ENCODE data around the gene TP53AIP1.

The TP53AIP1 gene

DNA sequence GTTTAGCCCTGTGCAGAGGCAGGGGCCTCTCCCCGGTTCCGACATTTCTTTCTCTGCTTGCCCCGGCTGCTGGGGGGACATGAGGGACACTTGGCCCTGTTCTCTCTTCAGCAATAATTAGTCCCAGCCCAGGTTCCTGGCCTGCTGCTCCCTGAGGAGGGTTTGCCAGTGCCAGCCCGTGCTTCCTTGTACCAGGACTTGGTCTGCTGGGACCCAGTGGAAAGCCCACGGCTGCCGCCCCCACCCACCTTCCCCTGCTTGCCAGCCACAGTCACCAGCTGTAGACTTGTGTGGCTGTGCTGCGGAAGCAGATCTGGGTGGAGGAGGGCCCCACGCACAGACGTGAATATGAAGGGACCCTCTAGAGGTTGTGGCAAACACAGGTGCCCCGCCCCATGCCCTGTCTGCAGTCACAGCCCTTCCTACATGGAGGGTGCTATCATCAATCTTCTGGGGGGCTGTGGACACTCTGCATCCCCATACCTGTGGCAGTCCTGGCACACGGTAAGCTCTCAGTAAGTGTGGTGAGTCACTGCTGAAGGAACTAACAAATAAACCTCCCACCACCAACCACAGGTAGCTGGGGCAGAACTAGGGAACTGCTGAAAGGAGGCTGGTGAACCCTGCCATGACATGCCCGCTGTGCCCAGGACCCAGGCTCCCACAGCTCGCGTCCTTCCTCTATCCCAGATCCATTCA, 949 bp downstream of the TP53AIP1 start:
- no peak for TF ChIP-seq FOXM1 (IDR thresholded peaks at IDR 0.05; ENCODE audit: borderline replicate concordance)
- no peak for TF ChIP-seq LEF1 (IDR thresholded peaks at IDR 0.05; ENCODE audit: borderline replicate concordance)
- TF ChIP-seq HDGF (IDR thresholded peaks at IDR 0.05; ENCODE audit: borderline replicate concordance) = no peak
- TF ChIP-seq SUZ12 (IDR thresholded peaks at IDR 0.05) = no peak
- no peak for TF ChIP-seq NFRKB (IDR thresholded peaks at IDR 0.05)
- no peak for TF ChIP-seq BHLHE40 (IDR thresholded peaks at IDR 0.05; ENCODE audit: borderline replicate concordance)
- TF ChIP-seq, protein P1, sequence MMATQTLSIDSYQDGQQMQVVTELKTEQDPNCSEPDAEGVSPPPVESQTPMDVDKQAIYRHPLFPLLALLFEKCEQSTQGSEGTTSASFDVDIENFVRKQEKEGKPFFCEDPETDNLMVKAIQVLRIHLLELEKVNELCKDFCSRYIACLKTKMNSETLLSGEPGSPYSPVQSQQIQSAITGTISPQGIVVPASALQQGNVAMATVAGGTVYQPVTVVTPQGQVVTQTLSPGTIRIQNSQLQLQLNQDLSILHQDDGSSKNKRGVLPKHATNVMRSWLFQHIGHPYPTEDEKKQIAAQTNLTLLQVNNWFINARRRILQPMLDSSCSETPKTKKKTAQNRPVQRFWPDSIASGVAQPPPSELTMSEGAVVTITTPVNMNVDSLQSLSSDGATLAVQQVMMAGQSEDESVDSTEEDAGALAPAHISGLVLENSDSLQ (IDR thresholded peaks at IDR 0.05) = no peak
- no peak for TF ChIP-seq SP1 (IDR thresholded peaks at IDR 0.05)
- TF ChIP-seq CTBP1 (IDR thresholded peaks at IDR 0.05; ENCODE audit: borderline replicate concordance) = no peak
- no peak for TF ChIP-seq FOXK2 (IDR thresholded peaks at IDR 0.05)
- no peak for TF ChIP-seq TARDBP (IDR thresholded peaks at IDR 0.05)
- TF ChIP-seq ZNF384 (IDR thresholded peaks at IDR 0.05) = no peak
- POLR2A ChIA-PET = no interaction called here
- no peak for DNase-seq (ENCODE audit: extremely low spot score)
- CTCF ChIA-PET = interaction anchor here (0.6 to 1.2 kb wide), 3 partner anchors 15 to 222 kb away, joined by 3 read pairs; no protein-coding TSS in a partner anchor

DNA sequence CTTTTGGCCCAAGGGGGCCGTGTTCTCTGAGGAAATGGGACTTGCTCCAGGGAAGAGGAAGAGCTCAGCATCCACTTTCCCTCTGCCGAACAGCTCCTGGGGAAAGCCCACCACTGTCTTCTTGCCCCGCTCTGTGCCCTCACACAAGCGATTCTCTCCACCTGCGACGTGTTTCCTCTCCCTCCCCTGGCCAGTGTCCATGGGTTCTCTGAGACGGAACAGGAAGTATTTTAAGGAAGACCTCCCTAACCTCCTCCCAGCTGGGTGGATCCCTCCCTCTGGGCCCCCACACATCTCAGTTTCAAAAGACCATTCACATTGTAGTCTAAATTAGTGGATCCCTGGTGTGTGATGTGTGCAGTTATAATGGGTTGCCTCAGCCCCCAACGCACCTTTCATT, 1.6 kb downstream of the TP53AIP1 start:
- CTCF ChIA-PET = interaction anchor here (0.6 to 1.2 kb wide), 2 partner anchors 55 to 222 kb away, joined by 3 read pairs; no protein-coding TSS in a partner anchor
- POLR2A ChIA-PET = no interaction called here
- DNase-seq (ENCODE audit: extremely low spot score) = no peak
- no peak for TF ChIP-seq FOXA1 (IDR thresholded peaks at IDR 0.05)

DNA sequence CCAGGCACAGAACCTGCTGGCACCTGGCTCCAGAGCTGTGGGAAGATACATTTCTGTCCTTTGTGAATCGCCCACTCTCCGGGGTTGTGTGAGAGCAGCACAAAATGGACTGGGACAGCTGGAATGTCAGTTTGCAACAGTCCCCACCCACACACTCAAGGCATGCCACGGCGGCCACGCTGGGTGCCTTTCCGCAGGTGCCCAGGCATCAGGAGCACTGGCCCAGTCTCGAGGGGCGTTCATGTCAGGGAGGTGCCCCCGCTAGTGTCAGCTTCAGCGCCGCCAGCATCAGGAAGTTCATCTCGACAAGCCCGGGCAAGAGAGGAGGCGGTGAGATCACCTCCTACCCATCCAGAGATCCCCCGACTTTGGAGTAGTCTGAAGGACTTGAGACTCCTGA, 2.1 kb downstream of the TP53AIP1 start:
- CTCF ChIA-PET = no interaction called here
- POLR2A ChIA-PET = no interaction called here
- TF ChIP-seq ELF4 (IDR thresholded peaks at IDR 0.05) = no peak
- no peak for TF ChIP-seq FOXK2 (IDR thresholded peaks at IDR 0.05)
- no peak for TF ChIP-seq FOXA1 (IDR thresholded peaks at IDR 0.05)
- DNase-seq (ENCODE audit: extremely low spot score) = no peak

DNA sequence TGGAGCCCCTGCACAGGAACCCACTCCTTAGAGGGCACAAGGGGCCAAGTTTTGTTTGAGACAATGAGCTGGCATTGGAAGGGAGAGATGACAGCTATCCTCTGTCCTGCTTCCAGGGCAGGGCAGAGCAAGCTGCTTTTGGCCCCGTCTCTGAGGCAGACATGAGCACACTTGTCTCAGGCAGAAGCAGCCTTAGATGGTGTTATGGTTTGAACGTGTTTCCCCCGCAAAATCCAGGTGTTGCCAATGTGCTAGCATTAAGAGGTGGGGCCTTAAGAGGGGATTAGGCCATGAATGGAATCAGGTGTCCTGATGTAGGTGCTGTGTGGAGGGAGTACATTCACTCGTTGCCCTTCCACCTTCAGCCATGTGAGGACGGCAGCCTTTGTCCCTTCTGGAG, 2.5 kb downstream of the TP53AIP1 start:
- CTCF ChIA-PET = interaction anchor here (1.2 kb wide), 1 partner anchor 8 kb away, joined by 4 read pairs; no protein-coding TSS in a partner anchor

DNA sequence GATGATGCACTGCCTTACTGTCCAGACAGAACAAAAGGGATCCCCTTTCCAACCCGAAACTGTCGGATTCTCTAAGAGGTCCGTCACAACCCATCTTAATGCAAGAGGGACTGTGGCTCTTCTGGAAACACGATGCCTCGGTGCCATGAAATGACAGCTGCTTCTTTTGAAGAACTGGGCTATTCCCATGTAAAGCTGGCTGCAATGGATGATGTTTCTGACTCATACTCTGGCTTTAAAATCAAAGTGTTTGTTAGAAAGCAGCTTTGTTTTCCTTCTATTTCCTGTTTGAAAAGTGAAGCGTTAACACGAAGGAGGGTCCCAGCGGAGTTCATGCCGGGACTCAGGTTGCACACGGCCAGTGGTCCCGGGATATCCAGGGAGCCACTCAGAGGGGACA, 3.1 kb downstream of the TP53AIP1 start:
- ChIA-PET CTCF (interaction anchor here (0.6 to 1.2 kb wide), 3 partner anchors 9 to 782 kb away, joined by 3 to 5 read pairs (median 4); no protein-coding TSS in a partner anchor), POLR2A (no interaction called here)
- TF ChIP-seq, protein P1 (IDR thresholded peaks at IDR 0.05) = no peak
- TF ChIP-seq ELF4 (IDR thresholded peaks at IDR 0.05) = no peak
- no peak for DNase-seq (ENCODE audit: extremely low spot score)

More for the DNA sequence above, 2.5 kb downstream of the TP53AIP1 start:
- TF ChIP-seq FOXM1 (IDR thresholded peaks at IDR 0.05; ENCODE audit: borderline replicate concordance) (no peak), FOXA1 (IDR thresholded peaks at IDR 0.05) (no peak), NFRKB (IDR thresholded peaks at IDR 0.05) (no peak), ARNT (IDR thresholded peaks at IDR 0.05) (no peak), SUZ12 (IDR thresholded peaks at IDR 0.05) (no peak), TARDBP (IDR thresholded peaks at IDR 0.05) (no peak), HDGF (IDR thresholded peaks at IDR 0.05; ENCODE audit: borderline replicate concordance) (no peak), L3MBTL2 (conservative IDR thresholded peaks at IDR 0.05) (no peak), CTBP1 (IDR thresholded peaks at IDR 0.05; ENCODE audit: borderline replicate concordance) (no peak), ZNF384 (IDR thresholded peaks at IDR 0.05) (no peak), BHLHE40 (IDR thresholded peaks at IDR 0.05; ENCODE audit: borderline replicate concordance) (no peak), LEF1 (IDR thresholded peaks at IDR 0.05; ENCODE audit: borderline replicate concordance) (no peak), SP1 (IDR thresholded peaks at IDR 0.05) (no peak)
- TF ChIP-seq, protein P1 (IDR thresholded peaks at IDR 0.05) = no peak
- POLR2A ChIA-PET = no interaction called here
- no peak for DNase-seq (ENCODE audit: extremely low spot score)

DNA sequence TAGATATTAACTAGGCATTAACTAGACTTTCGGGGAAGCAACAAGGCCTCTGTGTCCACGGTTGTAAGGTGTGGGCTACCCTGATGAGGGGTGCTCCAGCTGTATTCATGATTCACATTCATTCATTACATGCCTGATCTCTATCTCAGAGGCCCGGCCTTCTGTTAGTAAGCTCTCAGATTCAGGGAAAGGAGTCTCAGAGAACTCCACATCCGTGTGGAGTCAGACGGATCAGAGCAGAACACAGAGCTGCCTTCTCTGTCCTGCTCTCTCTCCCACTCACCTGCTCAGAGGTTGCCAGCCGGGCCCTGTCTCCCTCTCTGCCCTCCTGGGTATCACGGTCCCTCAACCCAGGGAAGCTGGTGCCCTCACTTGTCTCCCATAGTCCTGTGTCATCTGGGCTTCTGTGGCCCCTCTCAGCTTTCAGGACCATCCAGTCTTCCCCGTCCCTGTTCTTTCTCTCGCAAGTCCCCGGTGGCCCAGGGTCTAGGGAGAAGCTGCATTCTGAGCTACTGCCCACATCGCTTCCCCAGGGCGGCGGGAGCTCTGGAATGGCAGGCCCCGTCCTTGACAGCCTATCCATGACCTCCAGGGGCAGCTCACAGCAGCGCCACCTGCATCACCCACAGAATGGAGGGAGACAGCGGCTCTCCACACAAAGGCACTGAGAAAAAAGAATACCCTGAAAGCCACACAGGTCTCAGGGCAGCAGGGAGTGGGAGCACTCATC, 4.3 kb downstream of the TP53AIP1 start:
- no peak for DNase-seq (ENCODE audit: extremely low spot score)
- TF ChIP-seq LEF1 (IDR thresholded peaks at IDR 0.05; ENCODE audit: borderline replicate concordance) (no peak), FOXK2 (IDR thresholded peaks at IDR 0.05) (no peak)
- CTCF ChIA-PET = no interaction called here
- POLR2A ChIA-PET = no interaction called here

DNA sequence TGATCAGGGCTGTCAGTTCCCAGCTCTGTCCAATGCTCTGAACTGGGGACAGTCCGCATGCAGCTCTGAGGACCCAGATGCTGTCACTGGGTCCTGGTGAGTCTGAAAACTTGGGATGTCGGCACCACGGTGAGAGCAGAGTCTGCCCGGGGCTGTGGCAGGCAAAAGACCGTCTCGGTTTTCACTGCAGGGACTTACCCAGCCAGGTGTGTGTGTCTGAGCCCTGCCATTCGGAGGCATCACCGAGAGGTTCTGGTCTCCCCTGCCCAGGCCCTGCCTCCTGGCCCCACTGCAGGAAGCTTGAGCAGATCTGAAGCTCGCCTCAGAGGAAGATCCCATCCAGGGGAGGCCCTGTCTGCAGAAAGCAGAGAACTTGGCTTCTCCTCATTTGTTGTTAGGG, 5.2 kb downstream of the TP53AIP1 start:
- DNase-seq (ENCODE audit: extremely low spot score) = no peak
- POLR2A ChIA-PET = no interaction called here
- CTCF ChIA-PET = no interaction called here
- TF ChIP-seq TARDBP (IDR thresholded peaks at IDR 0.05) (no peak), ARNT (IDR thresholded peaks at IDR 0.05) (no peak), BHLHE40 (IDR thresholded peaks at IDR 0.05; ENCODE audit: borderline replicate concordance) (no peak), L3MBTL2 (conservative IDR thresholded peaks at IDR 0.05) (no peak), ZNF384 (IDR thresholded peaks at IDR 0.05) (no peak), SP1 (IDR thresholded peaks at IDR 0.05) (no peak), LEF1 (IDR thresholded peaks at IDR 0.05; ENCODE audit: borderline replicate concordance) (no peak), ELF4 (IDR thresholded peaks at IDR 0.05) (no peak), FOXK2 (IDR thresholded peaks at IDR 0.05) (no peak), HDGF (IDR thresholded peaks at IDR 0.05; ENCODE audit: borderline replicate concordance) (no peak), FOXM1 (IDR thresholded peaks at IDR 0.05; ENCODE audit: borderline replicate concordance) (no peak), SUZ12 (IDR thresholded peaks at IDR 0.05) (no peak), CTBP1 (IDR thresholded peaks at IDR 0.05; ENCODE audit: borderline replicate concordance) (no peak), FOXA1 (IDR thresholded peaks at IDR 0.05) (no peak), NFRKB (IDR thresholded peaks at IDR 0.05) (no peak)
- TF ChIP-seq, protein P1 (IDR thresholded peaks at IDR 0.05) = no peak

Measured in HEK293T (cell line).